HuH-7 (cell line): ENCODE data around the gene MAN1C1.

Experiments used
- DNase-seq: peaks from one replicate; pipeline ENCODE4 v3.0.0; 2011; ENCODE audit warnings: low spot score

MAN1C1 gene

DNA sequence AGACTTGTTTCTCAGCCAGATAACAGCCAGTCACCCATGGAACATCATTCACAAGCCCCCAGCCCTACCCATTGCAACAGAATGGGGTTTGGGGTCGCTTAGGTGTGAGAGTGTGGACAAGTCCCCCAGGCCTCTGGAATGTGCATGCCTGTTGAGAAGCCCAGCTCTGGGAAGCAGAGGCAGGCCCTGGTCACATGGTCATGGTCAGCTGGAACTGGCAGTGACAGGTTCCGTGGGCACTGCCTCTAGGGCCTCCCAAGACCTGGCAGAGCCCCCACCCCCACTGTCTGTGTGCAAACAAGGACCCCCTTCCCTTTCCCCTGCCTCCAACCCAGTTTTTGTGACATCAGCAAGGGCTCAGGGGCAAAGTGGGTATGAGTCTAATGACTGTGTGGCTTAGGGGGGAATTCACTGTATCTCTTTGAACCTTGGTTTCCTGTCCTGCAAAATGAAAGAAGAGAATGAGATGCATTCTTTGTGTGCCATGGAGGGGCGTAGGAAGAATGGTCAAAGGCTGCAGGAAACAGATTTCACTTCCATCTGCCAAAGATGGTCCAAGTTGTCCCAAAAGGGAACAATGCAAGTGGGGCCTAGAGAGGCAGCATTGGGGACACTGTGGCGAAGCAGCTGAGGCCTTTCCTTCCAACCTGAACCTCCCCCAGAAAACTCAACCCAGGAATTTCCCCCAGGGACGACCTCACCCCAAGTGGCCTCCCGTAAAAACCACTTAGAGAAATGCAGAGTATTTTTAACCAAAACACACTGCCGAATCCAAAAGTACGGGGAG is 148.7 kb downstream of the MAN1C1 start:
- DNase-seq, result no peak

DNA sequence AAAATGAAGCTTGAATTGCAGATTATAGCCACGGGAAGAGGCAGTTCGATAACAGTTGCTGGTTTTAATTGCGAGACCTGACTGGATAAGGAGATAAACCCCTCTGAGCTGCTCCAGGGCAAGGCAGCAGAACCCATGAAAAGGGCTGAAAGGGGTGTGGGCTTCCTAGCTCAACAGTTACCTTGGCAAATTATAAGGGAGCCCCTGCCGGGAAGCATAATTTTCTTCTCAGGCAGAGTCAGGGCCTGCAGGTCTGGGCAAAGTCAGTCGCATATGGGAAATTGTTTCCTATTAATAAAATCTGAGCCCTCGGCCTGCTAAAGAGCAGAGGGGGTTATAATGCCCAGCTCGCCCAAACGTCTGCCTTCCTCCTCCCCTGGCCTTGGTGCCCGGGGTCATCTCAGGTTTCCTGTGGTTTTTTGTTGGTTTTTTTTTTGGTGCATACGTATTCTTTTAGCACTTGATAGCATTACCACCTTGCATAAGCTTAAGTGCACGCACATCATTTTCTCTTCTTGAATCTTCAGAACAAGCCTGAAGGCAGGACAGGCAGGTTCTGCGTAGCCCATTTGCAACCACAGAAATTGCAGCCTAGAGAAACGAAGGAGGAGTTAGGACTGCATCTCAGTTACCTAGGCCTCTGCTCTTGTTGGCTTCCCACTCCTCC is 149.5 kb downstream of the MAN1C1 start:
- DNase-seq, result no peak

- DNase-seq, result no peak
These were observed 150.3 kb downstream of the MAN1C1 start for GRCh38 chr1:25766721-25767436.

- DNase-seq, result no peak
These were observed 150.8 kb downstream of the MAN1C1 start for GRCh38 chr1:25767437-25767770.

- DNase-seq, result no peak
These were observed 152.4 kb downstream of the MAN1C1 start for GRCh38 chr1:25768999-25769398.

GRCh38 chr1:25769625-25770383 is 153.2 kb downstream of the MAN1C1 start:
- no peak for DNase-seq

DNA sequence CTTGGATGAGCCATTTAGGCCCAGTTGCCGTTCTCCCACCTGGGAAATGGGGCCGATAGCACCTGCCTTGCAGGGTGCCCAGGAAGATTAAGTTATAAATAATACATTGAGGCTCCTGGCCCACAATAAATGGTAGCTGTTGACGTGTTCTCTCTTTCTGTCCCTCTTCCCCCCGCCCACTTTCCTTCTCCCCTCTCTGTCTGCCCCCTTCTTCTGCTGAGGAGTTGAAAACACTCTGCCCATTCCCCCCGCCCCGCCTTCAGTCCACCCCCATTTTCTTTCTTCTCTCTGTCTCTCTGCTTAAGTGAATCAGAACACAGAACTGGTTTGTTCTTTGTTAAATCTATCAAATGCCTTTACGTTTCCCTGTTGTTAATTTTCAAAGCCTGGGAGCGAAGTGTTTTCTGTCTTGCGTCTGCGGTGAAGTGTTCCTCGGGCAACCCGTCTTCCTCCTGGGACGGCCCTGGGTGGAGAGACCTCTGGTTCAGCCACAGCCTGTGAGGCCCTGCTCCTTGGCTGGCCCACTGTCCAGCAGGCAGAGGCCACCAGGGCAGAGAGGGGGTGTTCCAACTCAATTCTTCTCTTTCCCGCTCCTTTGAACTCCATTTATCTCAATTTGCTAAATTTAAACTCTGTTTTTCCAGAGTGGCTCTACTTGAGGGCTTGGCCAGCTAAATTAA is 154.1 kb downstream of the MAN1C1 start:
- DNase-seq, result no peak

DNA sequence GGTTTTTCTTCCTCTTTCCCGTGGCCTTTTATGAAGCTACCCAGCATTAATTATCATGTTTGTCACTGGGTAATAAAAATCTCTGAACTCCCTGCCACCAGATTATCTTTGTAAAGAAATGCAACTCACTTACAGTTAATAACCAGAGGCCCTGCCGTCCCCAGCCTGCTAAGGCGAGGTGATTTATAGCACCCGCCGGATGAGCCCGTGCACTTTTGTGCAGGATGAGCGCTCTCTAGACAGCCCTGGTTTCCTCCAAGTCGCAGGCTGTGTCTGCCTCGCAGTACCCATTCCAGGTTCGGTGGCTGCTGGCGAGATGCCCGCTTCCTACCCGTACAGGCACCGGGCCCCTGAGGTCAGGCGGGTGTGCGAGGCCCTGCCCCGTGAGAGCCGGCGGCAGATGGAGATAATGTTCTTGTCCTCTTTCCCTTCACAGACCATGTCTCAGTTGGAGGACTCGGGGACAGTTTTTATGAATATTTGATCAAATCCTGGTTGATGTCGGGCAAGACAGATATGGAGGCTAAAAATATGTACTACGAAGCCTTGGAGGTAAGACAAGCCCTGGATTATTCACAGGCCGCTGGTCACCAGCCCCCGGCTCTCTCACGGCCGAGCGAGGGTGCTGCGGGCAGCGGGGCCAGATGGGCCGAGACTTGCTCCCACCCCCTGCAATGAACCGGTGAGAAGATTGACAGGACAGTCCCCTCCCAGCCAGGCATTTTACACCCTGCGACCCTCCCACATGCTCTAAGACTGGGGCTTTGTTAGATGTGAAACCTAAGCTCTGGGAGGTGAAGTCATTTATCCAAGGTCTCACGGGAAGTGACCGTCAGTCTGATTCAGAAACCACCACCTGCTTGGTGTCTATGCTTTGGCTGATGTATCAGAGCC is 154.9 kb downstream of the MAN1C1 start:
- peak; percentile 95 for DNase-seq

DNA sequence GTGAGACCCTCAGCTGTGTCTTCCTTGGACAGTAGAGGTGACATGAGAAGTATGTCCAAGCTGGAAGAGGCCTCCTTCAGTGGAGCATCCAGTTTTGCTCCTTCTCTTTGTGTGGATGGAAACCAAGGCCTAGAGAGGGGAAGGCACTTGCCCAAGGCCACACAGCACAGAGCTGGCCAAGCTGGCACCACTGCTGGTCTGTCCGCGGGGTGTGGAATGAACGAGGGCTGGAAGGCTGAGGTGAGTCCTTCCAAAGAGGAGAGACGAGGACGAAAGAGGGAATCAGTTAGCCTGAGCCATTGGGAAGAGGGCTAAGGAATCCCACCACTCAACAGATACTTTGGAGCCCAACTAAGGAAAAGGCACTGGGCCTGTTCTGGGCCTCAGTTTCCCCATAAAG is 155.6 kb downstream of the MAN1C1 start:
- DNase-seq, result no peak

DNA sequence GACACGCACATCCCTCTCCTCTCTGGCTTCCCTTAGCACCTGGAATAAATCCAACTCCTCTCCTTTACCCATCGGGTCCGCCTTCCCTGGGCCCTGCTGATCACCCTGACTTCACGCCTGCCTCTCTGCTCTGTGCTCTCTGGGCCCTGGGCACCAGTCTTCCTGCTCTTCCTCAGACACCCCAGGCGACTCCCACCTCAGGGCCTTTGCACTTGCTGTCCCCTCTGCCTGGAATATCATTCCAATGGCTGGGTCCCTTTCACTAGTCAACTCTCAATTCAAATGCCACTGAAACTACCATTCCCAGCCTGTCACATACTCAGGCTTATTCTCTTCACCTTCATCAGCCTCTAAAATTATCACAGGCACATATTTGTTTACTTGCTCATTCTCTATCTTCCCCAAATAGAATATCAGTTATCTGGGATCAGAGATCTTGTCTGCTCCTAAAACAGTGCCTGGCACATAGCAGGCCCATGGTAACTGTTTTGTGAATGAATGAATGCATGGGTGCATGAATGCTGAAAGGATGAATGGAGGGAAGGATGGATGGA is 156.2 kb downstream of the MAN1C1 start:
- DNase-seq, result no peak

- DNase-seq, result peak; percentile 82
These were observed 157.0 kb downstream of the MAN1C1 start for GRCh38 chr1:25773441-25774125.

DNA sequence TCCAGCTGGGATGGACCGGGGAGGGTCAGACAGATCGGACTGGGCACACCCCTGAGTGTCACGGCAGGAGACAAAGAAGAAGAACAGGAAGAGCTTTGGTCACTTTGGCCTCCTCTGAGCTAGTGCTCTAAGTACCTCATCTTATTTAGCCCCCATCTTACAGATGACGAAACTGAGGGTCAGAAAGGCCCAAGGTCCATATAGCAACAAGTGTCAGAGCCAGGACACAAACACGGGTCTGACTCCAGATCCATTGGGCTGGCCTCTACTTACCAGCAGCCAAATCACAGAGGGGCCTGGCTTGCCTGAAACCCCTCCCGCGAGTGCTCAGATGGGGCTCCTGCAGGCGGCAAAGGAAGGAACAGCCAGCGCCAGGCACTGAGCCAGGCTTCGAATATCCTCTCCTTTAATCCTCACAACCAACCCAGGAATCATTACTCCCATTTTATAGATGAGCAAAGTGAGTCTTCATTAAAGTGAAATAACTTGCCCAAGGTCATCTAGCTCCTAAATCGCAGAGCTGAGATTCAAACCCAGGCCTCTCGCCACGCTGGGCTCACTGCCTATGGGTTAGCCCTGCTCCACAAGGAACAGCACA is 157.7 kb downstream of the MAN1C1 start:
- DNase-seq, result no peak

- no peak for DNase-seq
These were observed 158.6 kb downstream of the MAN1C1 start for GRCh38 chr1:25774921-25775771.

DNA sequence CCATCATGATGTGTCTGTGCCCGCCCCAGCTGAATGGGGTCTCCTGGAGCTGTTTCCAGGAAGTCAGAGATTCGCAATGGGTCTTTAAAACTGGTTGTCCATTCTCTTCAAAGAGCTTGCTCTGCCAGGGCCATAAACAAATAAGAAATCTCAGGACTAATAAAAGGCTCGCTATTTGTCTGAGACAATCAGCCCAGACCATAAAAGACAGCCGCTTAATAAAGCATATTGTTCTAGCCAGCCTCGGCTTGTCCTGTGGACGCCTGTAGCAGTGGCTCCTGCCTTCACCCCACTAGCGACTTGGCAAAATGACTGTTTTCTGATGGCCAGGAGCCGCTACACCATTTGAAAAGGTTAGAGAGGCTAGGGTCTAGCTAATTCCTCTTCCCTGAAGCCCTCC is 162.8 kb downstream of the MAN1C1 start:
- DNase-seq, result no peak

DNA sequence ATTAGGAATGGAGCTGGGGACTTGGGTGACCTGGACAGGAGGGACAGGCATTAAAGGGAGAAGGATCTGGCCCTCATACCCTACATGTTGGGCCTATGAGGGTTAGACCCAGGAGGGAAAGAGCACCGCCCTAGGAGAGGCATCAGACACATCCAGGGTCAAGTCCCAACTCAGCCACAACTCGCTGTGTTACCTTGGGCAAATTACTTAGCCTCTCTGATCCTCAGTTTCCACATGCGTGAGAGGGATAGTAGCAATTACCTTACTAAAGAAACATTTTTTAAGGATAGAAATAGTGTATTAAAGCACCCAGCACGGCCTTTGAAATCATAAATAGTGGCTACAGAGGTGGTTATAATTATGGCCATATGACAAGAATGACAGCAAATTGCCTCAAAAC is 163.3 kb downstream of the MAN1C1 start:
- DNase-seq, result no peak

DNA sequence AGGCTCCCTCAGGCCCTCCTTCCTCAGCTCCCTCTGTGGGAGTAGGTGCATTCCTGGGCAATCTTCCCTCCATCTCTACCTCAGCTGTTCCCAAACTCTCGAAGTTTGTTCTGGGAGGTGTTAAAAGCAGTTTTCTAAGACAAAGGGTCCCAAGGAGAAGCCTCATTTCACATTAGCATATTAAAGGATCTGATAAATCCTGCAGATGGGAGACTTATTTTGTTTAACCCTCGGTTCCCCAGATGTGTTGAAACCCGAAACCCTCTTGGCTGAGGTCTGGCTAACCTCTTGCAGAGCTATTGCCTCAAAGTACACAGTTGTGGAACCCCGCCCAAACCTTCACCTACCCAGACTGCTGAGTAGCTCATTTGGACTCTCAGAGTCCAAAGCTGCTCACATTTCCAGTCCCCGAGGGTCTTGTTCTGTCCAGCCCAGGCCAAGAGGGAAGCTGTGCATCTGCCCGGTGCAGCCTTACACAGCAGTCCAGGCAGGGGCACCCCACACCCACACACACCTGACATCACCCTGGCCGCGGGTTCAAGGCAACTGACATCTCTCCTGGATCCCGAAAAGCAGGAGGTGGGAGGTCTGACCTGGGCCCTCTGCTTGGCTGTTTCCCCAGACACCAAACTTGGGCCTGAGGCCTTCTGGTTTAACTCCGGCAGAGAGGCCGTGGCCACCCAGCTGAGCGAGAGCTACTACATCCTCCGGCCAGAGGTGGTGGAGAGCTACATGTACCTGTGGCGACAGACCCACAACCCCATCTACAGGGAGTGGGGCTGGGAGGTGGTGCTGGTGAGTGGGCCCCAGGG is 163.9 kb downstream of the MAN1C1 start:
- no peak for DNase-seq

GRCh38 chr1:25781130-25781433 is 164.5 kb downstream of the MAN1C1 start:
- DNase-seq, result no peak
